HEK293T (cell line): ENCODE measurements around the gene ITGA11.

Source experiments
- BHLHE40 ChIP-seq: fragments of 450-650 bp; IDR thresholded peaks from 2 replicates; pipeline ENCODE4 v1.6.1; 2016; ENCODE audit warnings: mild to moderate bottlenecking, moderate library complexity, borderline replicate concordance
- ELF4 ChIP-seq: fragments of 450-650 bp; IDR thresholded peaks from 2 replicates; pipeline ENCODE4 v1.6.1; 2017; ENCODE audit warnings: antibody characterized with exemption
- FOXA1 ChIP-seq: fragments of 450-650 bp; IDR thresholded peaks from 2 replicates; pipeline ENCODE4 v1.6.1; 2016; ENCODE audit warnings: mild to moderate bottlenecking
- FOXM1 ChIP-seq: fragments of 450-650 bp; IDR thresholded peaks from 2 replicates; pipeline ENCODE4 v1.6.1; 2017; ENCODE audit warnings: mild to moderate bottlenecking, borderline replicate concordance
- HDGF ChIP-seq: fragments of 450-650 bp; IDR thresholded peaks from 2 replicates; pipeline ENCODE4 v1.6.1; 2017; ENCODE audit warnings: antibody characterized with exemption, borderline replicate concordance
- L3MBTL2 ChIP-seq: fragments of 450-650 bp; conservative IDR thresholded peaks from 2 replicates; pipeline ENCODE4 v1.6.1; 2016; ENCODE audit warnings: mild to moderate bottlenecking
- LEF1 ChIP-seq: fragments of 450-650 bp; IDR thresholded peaks from 2 replicates; pipeline ENCODE4 v1.6.1; 2017; ENCODE audit warnings: mild to moderate bottlenecking, borderline replicate concordance
- NFRKB ChIP-seq: fragments of 450-650 bp; IDR thresholded peaks from 2 replicates; pipeline ENCODE4 v1.6.1; 2016; ENCODE audit warnings: mild to moderate bottlenecking, moderate library complexity
- SP1 ChIP-seq: fragments of 450-650 bp; IDR thresholded peaks from 2 replicates; pipeline ENCODE4 v1.6.1; 2017
- SUZ12 ChIP-seq: fragments of 450-650 bp; IDR thresholded peaks from 2 replicates; pipeline ENCODE4 v1.6.1; 2016; ENCODE audit warnings: mild to moderate bottlenecking
- TARDBP ChIP-seq: fragments of 450-650 bp; IDR thresholded peaks from 2 replicates; pipeline ENCODE4 v1.6.1; 2016
- ZNF384 ChIP-seq: fragments of 450-650 bp; IDR thresholded peaks from 2 replicates; pipeline ENCODE4 v1.6.1; 2016

DNA sequence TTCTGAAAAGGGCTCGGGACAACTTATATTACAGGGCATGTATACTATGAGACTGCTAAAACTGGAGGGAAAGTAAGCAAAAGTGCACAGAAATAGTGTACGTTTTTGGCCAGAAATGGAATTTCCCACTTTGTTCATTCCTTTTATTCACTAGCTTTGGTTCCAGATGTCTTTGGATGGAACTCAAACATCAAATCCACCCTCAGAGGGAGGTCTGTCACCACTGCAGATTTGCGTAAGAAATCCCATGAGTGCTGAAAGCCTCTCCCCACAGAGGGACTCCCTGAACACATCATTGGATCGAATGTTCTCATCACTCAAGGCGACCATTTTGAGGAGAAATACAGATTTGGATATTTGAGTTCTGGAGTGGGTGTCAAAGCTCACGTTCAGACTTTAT is 82.8 kb downstream of the ITGA11 start:
- TF ChIP-seq BHLHE40, result no peak
- TF ChIP-seq ELF4, result no peak
- TF ChIP-seq SP1, result no peak
- TF ChIP-seq NFRKB, result no peak
- TF ChIP-seq ZNF384, result no peak
- no peak for TF ChIP-seq FOXA1
- no peak for TF ChIP-seq TARDBP
- no peak for TF ChIP-seq LEF1
- no peak for TF ChIP-seq SUZ12
- no peak for TF ChIP-seq HDGF
- TF ChIP-seq FOXM1, result no peak
- no peak for TF ChIP-seq L3MBTL2
